ENCODE data around the gene REC114.

- no peak for TF ChIP-seq POLR2AphosphoS5 (IDR thresholded peaks at IDR 0.05; ENCODE audit: low read depth)
- no peak for TF ChIP-seq CTCF (conservative IDR thresholded peaks at IDR 0.05; ENCODE audit: low read depth in 2 of 2)
- TF ChIP-seq EZH2phosphoT487 (IDR thresholded peaks at IDR 0.05; ENCODE audit: unreplicated experiment), result no peak
- TF ChIP-seq CREB1 (CRISPR knock-in tag; IDR thresholded peaks at IDR 0.05; ENCODE audit: low read depth), result no peak
- no peak for TF ChIP-seq EZH2 (IDR thresholded peaks at IDR 0.05; ENCODE audit: low read depth, unreplicated experiment)
- TF ChIP-seq STAT1 (IDR thresholded peaks at IDR 0.05; ENCODE audit: unreplicated experiment), result no peak
- no peak for TF ChIP-seq REST (IDR thresholded peaks at IDR 0.05; ENCODE audit: unreplicated experiment)
- TF ChIP-seq ETS1 (IDR thresholded peaks at IDR 0.05), result no peak
Observed at GRCh38 chr15:73454096-73454495, 11.1 kb downstream of the REC114 start.
